IMR-90 (cell line): ENCODE results near the gene NCKAP5. TPM values are rescaled to one million over a fixed set of nuclear protein-coding genes. Genes with fewer than 3 reads are reported as not detected.
A peak's percentile ranks its signal among the peaks of the same experiment; 100 is the strongest.

Experiments
- ATAC-seq: fragments of 200-7000 bp; cut with Tn5 transposase; 2 replicates; pipeline ENCODE4 v1.9.1; 2020; ENCODE audit warnings: low read depth, mild to moderate bottlenecking, moderate library complexity
- BruUV-seq: library from RNA; stranded (reverse); fragments of 400-500 nt; replicated peaks from 2 replicates; lab custom pipeline; 2021; lab: Mats Ljungman, UMichigan
- CTCF ChIA-PET: fragments of 300-600 bp; formaldehyde crosslinking; extraction: SDS; loops from one replicate; lab custom pipeline; 2021; ENCODE audit warnings: antibody characterized with exemption; lab: Yijun Ruan, JAX
- POLR2A ChIA-PET: fragments of 300-600 bp; sonication (Branson Sonifier 250); formaldehyde crosslinking; loops from one replicate; lab custom pipeline; 2022; ENCODE audit warnings: antibody characterized with exemption; ENCODE audit not compliant: unreplicated experiment; lab: Charles Lee
- DNase-seq: peaks from one replicate; pipeline ENCODE4 v3.0.0; 2013
- H2AFZ ChIP-seq: replicated peaks from 2 replicates; pipeline ENCODE3; 2013; ENCODE audit warnings: low read length, mild to moderate bottlenecking; ENCODE audit not compliant: poor library complexity
- H2AK5ac ChIP-seq: 2 replicates; pipeline ENCODE4 v1.6.1; 2013; ENCODE audit warnings: low read depth, low read length, inconsistent platforms
- H2AK9ac ChIP-seq: replicated peaks from 2 replicates; pipeline ENCODE3; 2013; ENCODE audit warnings: mild to moderate bottlenecking, low read depth, low read length, moderate library complexity; ENCODE audit not compliant: poor library complexity
- H2BK120ac ChIP-seq: 2 replicates; pipeline ENCODE4 v1.6.1; 2013; ENCODE audit warnings: low read depth, low read length, inconsistent platforms
- H2BK15ac ChIP-seq: 3 replicates; pipeline ENCODE4 v1.6.1; 2013; ENCODE audit warnings: low read depth, low read length, inconsistent platforms
- H2BK20ac ChIP-seq: 2 replicates; pipeline ENCODE4 v1.6.1; 2013; ENCODE audit warnings: low read depth, mild to moderate bottlenecking, inconsistent platforms, low read length, moderate library complexity
- H2BK5ac ChIP-seq: 2 replicates; pipeline ENCODE4 v1.6.1; 2013; ENCODE audit warnings: mild to moderate bottlenecking, low read depth, low read length, inconsistent platforms; ENCODE audit not compliant: poor library complexity, severe bottlenecking
- H3K14ac ChIP-seq: replicated peaks from 2 replicates; pipeline ENCODE4 v1.6.1; 2013; ENCODE audit warnings: low read depth, low read length, inconsistent platforms
- H3K18ac ChIP-seq: 2 replicates; pipeline ENCODE4 v1.6.1; 2013; ENCODE audit warnings: low read depth, low read length, control low read depth
- H3K23ac ChIP-seq: 2 replicates; pipeline ENCODE4 v1.6.1; 2013; ENCODE audit warnings: low read depth, low read length, inconsistent platforms
- H3K27ac ChIP-seq: 2 replicates; pipeline ENCODE4 v1.5.1; 2013; ENCODE audit warnings: mild to moderate bottlenecking, control low read depth, low read length; ENCODE audit not compliant: insufficient read depth
- H3K27me3 ChIP-seq: 2 replicates; pipeline ENCODE4 v1.6.1; 2013; ENCODE audit warnings: low read length; ENCODE audit not compliant: control insufficient read depth, insufficient read depth
- H3K36me3 ChIP-seq: 2 replicates; pipeline ENCODE4 v1.6.1; 2013; ENCODE audit warnings: low read length, mixed read lengths; ENCODE audit not compliant: control insufficient read depth, insufficient read depth
- H3K4ac ChIP-seq: 2 replicates; pipeline ENCODE4 v1.6.1; 2013; ENCODE audit warnings: low read depth, low read length, inconsistent platforms
- H3K4me1 ChIP-seq: 2 replicates; pipeline ENCODE4 v1.6.1; 2013; ENCODE audit warnings: low read length, mixed read lengths; ENCODE audit not compliant: control insufficient read depth, insufficient read depth
- H3K4me2 ChIP-seq: 2 replicates; pipeline ENCODE4 v1.6.1; 2013; ENCODE audit warnings: low read depth, mild to moderate bottlenecking, control low read depth, low read length, moderate library complexity
- H3K4me3 ChIP-seq: 2 replicates; pipeline ENCODE4 v1.5.1; 2013; ENCODE audit warnings: low read depth, mild to moderate bottlenecking, control low read depth, low read length, moderate library complexity; ENCODE audit not compliant: insufficient read depth
- H3K56ac ChIP-seq: 2 replicates; pipeline ENCODE4 v1.6.1; 2013; ENCODE audit warnings: low read length, inconsistent platforms; ENCODE audit not compliant: insufficient read depth; ENCODE audit errors: extremely low read depth
- H3K79me1 ChIP-seq, 2 experiments: 2 replicates each; pipeline ENCODE4 v1.6.1; 2013; ENCODE audit warnings: low read length in 2 of 2, inconsistent platforms in 1 of 2, low read depth in 1 of 2
- H3K9ac ChIP-seq: 2 replicates; pipeline ENCODE4 v1.6.1; 2013; ENCODE audit warnings: low read depth, low read length, control low read depth
- H3K9me1 ChIP-seq: 2 replicates; pipeline ENCODE4 v1.6.1; 2013; ENCODE audit warnings: low read length, inconsistent platforms; ENCODE audit not compliant: insufficient read depth
- H3K9me3 ChIP-seq: 2 replicates; pipeline ENCODE4 v1.6.1; 2013; ENCODE audit warnings: low read length; ENCODE audit not compliant: control insufficient read depth, insufficient read depth
- H4K20me1 ChIP-seq: 2 replicates; pipeline ENCODE4 v1.6.1; 2013; ENCODE audit warnings: low read length, inconsistent platforms; ENCODE audit not compliant: insufficient read depth
- H4K5ac ChIP-seq: 2 replicates; pipeline ENCODE4 v1.6.1; 2013; ENCODE audit warnings: mild to moderate bottlenecking, low read depth, low read length, control low read depth
- H4K8ac ChIP-seq, 2 experiments: 2 replicates each; pipeline ENCODE4 v1.6.1; 2013; ENCODE audit warnings: low read depth in 2 of 2, low read length in 2 of 2, control low read depth in 1 of 2, inconsistent platforms in 1 of 2
- H4K91ac ChIP-seq: 2 replicates; pipeline ENCODE4 v1.6.1; 2013; ENCODE audit warnings: low read depth, low read length, inconsistent platforms; ENCODE audit not compliant: insufficient read depth
- BHLHE40 ChIP-seq: fragments of 150-350 bp; IDR thresholded peaks from 2 replicates; pipeline ENCODE4 v1.6.1; 2016; ENCODE audit warnings: mild to moderate bottlenecking, low read depth, low read length
- CEBPB ChIP-seq: IDR thresholded peaks from 2 replicates; pipeline ENCODE4 v1.6.1; 2012; ENCODE audit warnings: low read depth, low read length, improper control_type of control experiment
- CTCF ChIP-seq: conservative IDR thresholded peaks from 2 replicates; pipeline ENCODE4 v1.5.1; 2012; ENCODE audit warnings: mild to moderate bottlenecking, low read depth, low read length, improper control_type of control experiment
- ELK1 ChIP-seq: fragments of 150-350 bp; IDR thresholded peaks from 2 replicates; pipeline ENCODE4 v1.6.1; 2016; ENCODE audit warnings: low read depth, mild to moderate bottlenecking, low read length, moderate library complexity, borderline replicate concordance
- FOS ChIP-seq: fragments of 150-350 bp; IDR thresholded peaks from 2 replicates; pipeline ENCODE4 v1.6.1; 2016; ENCODE audit warnings: low read depth, low read length
- MAFK ChIP-seq: IDR thresholded peaks from 2 replicates; pipeline ENCODE4 v1.6.1; 2012; ENCODE audit warnings: low read depth, low read length, improper control_type of control experiment
- MXI1 ChIP-seq: IDR thresholded peaks from 2 replicates; pipeline ENCODE4 v1.6.1; 2012; ENCODE audit warnings: low read depth, mild to moderate bottlenecking, low read length, moderate library complexity, borderline replicate concordance
- NFE2L2 ChIP-seq: fragments of 150-350 bp; IDR thresholded peaks from 2 replicates; pipeline ENCODE4 v1.6.1; 2016; ENCODE audit warnings: low read depth, mild to moderate bottlenecking, low read length
- RAD21 ChIP-seq: IDR thresholded peaks from 2 replicates; pipeline ENCODE4 v1.6.1; 2012; ENCODE audit warnings: low read length, improper control_type of control experiment
- RFX5 ChIP-seq: IDR thresholded peaks from 2 replicates; pipeline ENCODE4 v1.8.0; 2012; ENCODE audit warnings: low read depth, mild to moderate bottlenecking, low read length, moderate library complexity
- WGBS, 2 experiments: methylation state at CpG; one replicate each; pipeline versions ENCODE4 v1.1.5 to v1.1.7; 2013; ENCODE audit warnings: missing lambda C conversion rate in 2 of 2; ENCODE audit not compliant: insufficient read length in 1 of 2; ENCODE audit errors: extremely low coverage in 2 of 2; 5-methylcytosine and 5-hydroxymethylcytosine counted together
- dilution Hi-C: fragments of 300-500 bp; cut with HindIII; formaldehyde crosslinking; loops from one replicate; pipeline ENCODE4 v1.14.3; 2018; ENCODE audit warnings: low sequenced_read_pairs; ENCODE audit not compliant: unreplicated experiment
- in situ Hi-C: fragments of 300-500 bp; cut with MboI; formaldehyde crosslinking; loops from 3 replicates; pipeline ENCODE4 v1.14.3; 2019; ENCODE audit warnings: low sequenced_read_pairs, inconsistent platforms, mixed read lengths
- intact Hi-C: fragments of 100-400 bp; cut with micrococcal nuclease; formaldehyde crosslinking; loops from 2 replicates; pipeline ENCODE4 v1.10.0; 2022
- polyA plus RNA-seq, 3 experiments: library from polyadenylated mRNA; depleted of rRNA; stranded (reverse); fragments of >200 nt; gene quantifications; 2 replicates each; pipeline ENCODE4 v1.2.3, GENCODE V29; 2012; ENCODE audit warnings: low replicate concordance in 1 of 3
- total RNA-seq: library from RNA; depleted of rRNA; stranded (reverse); fragments of >200 nt; gene quantifications from 2 replicates; pipeline ENCODE4 v1.2.3, GENCODE V29; 2012

The NCKAP5 gene
- total and polyA plus RNA-seq, 2 of the 4 experiments (the other 2 are of a cell fraction) = 2.7 to 3.9 TPM

- H3K23ac ChIP-seq = peak overlapping the region; percentile 90
- peak overlapping the region; percentile 66 for H2BK5ac ChIP-seq
- no peaks in the 10 kb centered on the region for H4K20me1 ChIP-seq
- H3K4me1 ChIP-seq = peaks cover 25% of the 10 kb centered on the region
- H4K91ac ChIP-seq = peak overlapping the region; percentile 99
- peak overlapping the region; percentile 94 for H2AFZ ChIP-seq
- peak overlapping the region; percentile 93 for H3K9ac ChIP-seq
- no peak for TF ChIP-seq CTCF
- no peak for TF ChIP-seq RFX5
- no peak for TF ChIP-seq ELK1
- TF ChIP-seq BHLHE40 = no peak
- TF ChIP-seq RAD21 = no peak
- TF ChIP-seq FOS = no peak
- no peak for TF ChIP-seq CEBPB
- TF ChIP-seq MXI1 = no peak
- TF ChIP-seq NFE2L2 = no peak
- no peak for TF ChIP-seq MAFK
- H3K27me3 ChIP-seq = no peaks in the 10 kb centered on the region
- 67% methylated on average over 3 of the region's 19 CpGs; no CpG with 5 or more reads in 1 of the 2 experiments for WGBS, 2 experiments
- peak overlapping the region; percentile 97 for H2AK5ac ChIP-seq
- no peak for DNase-seq
- peak overlapping the region; percentile 63 for H3K4me3 ChIP-seq
- peak overlapping the region; percentile 98 for H3K4ac ChIP-seq
- H3K4me2 ChIP-seq = peak overlapping the region; percentile 90
- dilution Hi-C loops = no loop called here
- H3K56ac ChIP-seq = peak overlapping the region; percentile 79; the same call in 1 of the 2 replicates
- peak; percentile 16 for ATAC-seq
- intact Hi-C loops = loop anchor here (5.0 to 10.0 kb wide), 2 partner anchors 409 to 577 kb away; no protein-coding TSS in a partner anchor
- POLR2A ChIA-PET = interaction anchor here (0.7 to 1.0 kb wide), 2 partner anchors 28 to 305 kb away, joined by 3 to 10 read pairs; no protein-coding TSS in a partner anchor
- in situ Hi-C loops = no loop called here
- BruUV-seq = no TSS peak
- H3K9me3 ChIP-seq = no peaks in the 10 kb centered on the region
- peak overlapping the region; percentile 94 for H3K18ac ChIP-seq
- peaks cover 6% of the 10 kb centered on the region; the same call in 1 of the 2 replicates for H3K9me1 ChIP-seq
- peak overlapping the region; percentile 98 for H3K14ac ChIP-seq
- H2AK9ac ChIP-seq = peak overlapping the region; percentile 91
- CTCF ChIA-PET = interaction anchor here (0.6 kb wide), 1 partner anchor 29 kb away, joined by 3 read pairs; no protein-coding TSS in a partner anchor
- peak overlapping the region; percentile 71 for H2BK20ac ChIP-seq
- peak overlapping the region; percentile 85 for H4K5ac ChIP-seq
- H4K8ac ChIP-seq = peak overlapping the region; percentile 85 to 89
- H2BK120ac ChIP-seq = peak overlapping the region; percentile 96
- peak overlapping the region; percentile 96 for H3K27ac ChIP-seq
- peak overlapping the region; percentile 67; the same call in 2 of the 3 replicates for H2BK15ac ChIP-seq
- peaks cover 14 to 62% of the 10 kb centered on the region in 2 experiments; a peak in 3 of 4 replicates for H3K79me1 ChIP-seq
- no peaks in the 10 kb centered on the region for H3K36me3 ChIP-seq
These were observed 302.8 kb downstream of the NCKAP5 start for GRCh38 chr2:133265432-133265949.
